HG03571 (cell line): ENCODE measurements around the gene NINJ2.
"Not testable (repeated sequence)": the region's sequence is repeated elsewhere in the genome, so short reads cannot be mapped to it uniquely, and the experiment has no call there.

ENCODE experiments used
- ATAC-seq: cut with Tn5 transposase; IDR thresholded peaks from one replicate; pipeline ENCODE4 v1.9.1; 2021; ENCODE audit not compliant: unreplicated experiment

The NINJ2 gene

DNA sequence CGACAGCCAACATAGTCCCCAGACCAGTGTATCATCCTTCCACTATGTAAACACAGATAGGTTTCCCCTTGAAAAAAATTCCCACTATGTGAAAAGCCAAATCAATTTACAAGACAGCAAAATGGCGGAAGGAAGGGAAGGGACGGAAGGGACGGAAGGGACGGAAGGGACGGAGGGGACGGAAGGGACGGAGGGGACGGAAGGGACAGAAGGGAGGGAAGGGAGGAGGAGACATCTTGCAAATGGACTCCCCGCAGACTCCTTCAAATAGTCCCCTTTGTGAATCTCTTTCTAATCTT lies 75.3 kb downstream of the NINJ2 start:
- ATAC-seq, result no peak

- ATAC-seq, result no peak
Observed at GRCh38 chr12:587132-588023, 75.9 kb downstream of the NINJ2 start.

- no peak for ATAC-seq
Observed at GRCh38 chr12:586318-587071, 76.8 kb downstream of the NINJ2 start.

DNA sequence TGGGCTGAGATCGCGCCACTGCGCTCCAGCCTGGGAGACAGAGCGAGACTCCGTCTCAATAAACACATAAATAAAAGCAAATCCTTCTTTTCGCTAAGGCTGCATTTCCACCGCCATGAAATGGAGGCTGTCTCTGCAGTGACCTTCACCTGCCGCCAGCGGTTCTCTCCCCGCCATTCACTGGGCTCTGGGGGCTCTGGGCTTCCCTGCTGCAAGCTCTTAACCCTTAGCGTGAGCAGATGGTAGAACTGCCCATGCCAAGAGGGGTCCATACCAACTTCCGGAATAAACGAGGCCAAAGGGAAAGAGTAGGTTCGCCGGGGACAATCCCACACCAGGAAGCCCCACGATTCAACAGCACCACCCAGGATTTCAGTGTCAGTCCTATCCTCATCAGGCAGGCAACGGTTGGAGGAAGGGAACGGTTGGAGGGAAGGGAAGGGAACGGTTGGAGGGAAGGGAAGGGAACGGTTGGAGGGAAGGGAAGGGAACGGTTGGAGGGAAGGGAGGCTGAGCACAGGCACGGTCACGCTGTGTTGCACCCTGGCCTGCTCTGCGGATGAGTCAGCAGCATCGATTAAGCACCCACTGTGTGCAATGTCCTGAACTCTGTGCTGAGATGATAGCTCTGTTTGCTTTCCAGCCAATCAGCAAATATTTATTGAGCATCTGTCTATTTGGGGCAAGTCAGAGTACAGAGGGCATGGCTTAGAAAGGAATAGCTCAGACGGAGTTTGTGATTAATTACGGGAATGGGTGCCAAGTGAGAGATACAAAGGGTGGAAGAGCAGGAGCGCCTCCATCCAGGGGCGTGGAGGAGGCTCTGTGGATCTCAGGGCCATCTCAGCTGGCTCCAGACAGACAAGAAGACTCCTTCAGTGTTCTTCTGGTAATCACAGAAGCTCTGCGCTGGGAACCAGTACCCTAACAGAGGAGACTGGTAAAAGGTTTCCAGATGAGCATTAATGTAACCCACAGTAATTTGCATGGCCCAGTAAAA lies 77.9 kb downstream of the NINJ2 start:
- ATAC-seq, result no peak

DNA sequence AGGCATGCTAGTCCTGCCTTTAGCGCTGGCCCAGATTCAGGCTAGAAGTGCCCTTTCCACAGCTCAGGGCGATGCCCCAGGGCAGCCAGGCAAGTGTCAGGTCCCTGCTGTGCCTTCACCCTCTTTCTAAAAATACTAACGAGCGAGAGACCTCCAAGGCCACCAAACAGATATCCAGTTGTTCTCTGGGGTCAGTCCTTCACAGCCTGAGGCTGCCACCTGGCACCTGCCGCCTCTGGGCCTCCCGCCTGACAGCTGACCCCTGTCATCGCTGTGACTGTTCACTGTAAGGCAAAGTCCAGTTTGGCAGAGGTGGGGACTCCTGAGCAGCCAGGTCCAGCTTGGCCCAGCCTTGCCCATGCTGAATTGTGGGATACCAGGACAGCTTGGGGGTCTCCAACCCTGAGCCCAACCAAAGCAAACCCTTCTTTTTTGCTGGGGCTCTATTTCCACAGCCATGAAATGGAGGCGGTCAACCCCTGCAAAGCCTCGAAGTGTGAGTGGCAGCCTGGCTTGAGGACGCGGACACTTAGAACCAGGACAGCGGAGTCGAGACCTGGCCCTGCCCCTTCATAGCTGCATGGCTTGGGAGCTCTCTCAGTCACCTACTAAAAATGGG lies 79.9 kb downstream of the NINJ2 start:
- no peak for ATAC-seq

- ATAC-seq, result no peak
Observed at GRCh38 chr12:581746-582145, 81.5 kb downstream of the NINJ2 start.

GRCh38 chr12:581321-581720 lies 81.9 kb downstream of the NINJ2 start:
- no peak for ATAC-seq

GRCh38 chr12:580813-581212 lies 82.4 kb downstream of the NINJ2 start:
- no peak for ATAC-seq

- ATAC-seq, result no peak
Observed at GRCh38 chr12:579420-580110, 83.7 kb downstream of the NINJ2 start.

GRCh38 chr12:578748-579419 lies 84.4 kb downstream of the NINJ2 start:
- ATAC-seq, result no peak

GRCh38 chr12:577994-578747 lies 85.1 kb downstream of the NINJ2 start:
- not testable (repeated sequence) for ATAC-seq

GRCh38 chr12:576615-577110 lies 86.6 kb downstream of the NINJ2 start:
- ATAC-seq, result no peak

- peak; percentile 74 for ATAC-seq
Observed at GRCh38 chr12:575948-576614, 87.2 kb downstream of the NINJ2 start.

- ATAC-seq, result no peak
Observed at GRCh38 chr12:575129-575502, 88.1 kb downstream of the NINJ2 start.

DNA sequence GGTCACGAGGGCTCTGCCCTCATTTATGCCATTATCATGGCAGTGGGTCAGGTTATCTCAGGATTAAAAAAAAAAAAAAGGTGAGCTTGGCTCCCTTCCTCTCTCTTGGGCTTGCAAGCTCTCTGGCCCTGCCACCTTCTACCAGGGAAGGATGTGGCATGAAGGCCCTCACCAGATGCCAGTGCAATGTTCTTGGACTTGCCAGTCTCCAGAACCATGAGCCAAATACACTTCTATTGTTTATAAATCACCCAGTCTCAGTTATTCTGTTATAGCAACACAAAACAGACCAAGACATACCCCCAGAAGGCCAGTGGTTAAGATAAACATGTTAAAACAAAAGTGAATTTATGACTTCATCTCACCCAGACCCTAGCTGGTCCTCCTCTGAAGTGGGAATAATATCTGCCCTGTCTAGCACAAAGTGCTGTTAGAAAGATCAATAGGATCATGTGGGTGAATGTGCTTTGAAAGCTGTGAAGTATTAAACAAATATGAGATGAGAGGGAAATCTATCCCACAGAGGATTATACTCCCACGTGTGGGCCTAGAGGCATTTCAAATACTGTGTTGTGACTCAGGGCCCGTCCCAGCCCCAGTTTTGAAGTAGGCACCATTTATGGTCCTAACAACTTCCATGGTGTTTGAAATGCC lies 88.6 kb downstream of the NINJ2 start:
- no peak for ATAC-seq

- no peak for ATAC-seq
Observed at GRCh38 chr12:573232-573631, 90.0 kb downstream of the NINJ2 start.

GRCh38 chr12:572532-572899 lies 90.7 kb downstream of the NINJ2 start:
- no peak for ATAC-seq
